Ascending aorta (tissue), 2 donors: ENCODE results near the gene MDGA2. TPM values are rescaled to one million over a fixed set of nuclear protein-coding genes. Genes with fewer than 3 reads are reported as not detected.

Experiments
- DNase-seq, 2 donors: peaks; one replicate each; pipeline ENCODE4 v3.0.0-alpha.2; 2019; ENCODE audit warnings: low spot score in 2 of 2
- H3K27ac ChIP-seq, 2 donors: fragments of 200-600 bp; sonication (generic); one replicate each; pipeline ENCODE4 v1.5.1; 2016 to 2017; ENCODE audit warnings: mild to moderate bottlenecking in 1 of 2
- H3K27me3 ChIP-seq: fragments of 200-600 bp; sonication (generic); one replicate; pipeline ENCODE4 v1.5.1; 2017
- H3K36me3 ChIP-seq, 2 donors: fragments of 200-600 bp; sonication (generic); one replicate each; pipeline ENCODE4 v1.5.1; 2016
- H3K4me1 ChIP-seq, 2 donors: fragments of 200-600 bp; sonication (generic); one replicate each; pipeline ENCODE4 v1.5.1; 2016 to 2017; ENCODE audit warnings: mild to moderate bottlenecking in 1 of 2
- H3K4me3 ChIP-seq, 2 donors: fragments of 200-600 bp; sonication (generic); one replicate each; pipeline ENCODE4 v1.5.1; 2016 to 2017; ENCODE audit warnings: mild to moderate bottlenecking in 1 of 2
- H3K9me3 ChIP-seq, 2 donors: fragments of 200-600 bp; sonication (generic); one replicate each; pipeline ENCODE4 v1.5.1; 2016
- CTCF ChIP-seq, 3 experiments: fragments of 200-600 bp in 2 of 3; fragments of 450-650 bp in 1 of 3; sonication (generic) in 2 of 3; IDR thresholded peaks; one replicate each; pipeline ENCODE4 v1.5.1; 2016 to 2019; ENCODE audit warnings: antibody characterized with exemption in 3 of 3, mild to moderate bottlenecking in 1 of 3, moderate library complexity in 1 of 3
- intact Hi-C: fragments of 100-400 bp; cut with DNase I; formaldehyde crosslinking; loops from one replicate; pipeline ENCODE4 v1.15.1; 2023
- total RNA-seq: library from RNA; depleted of rRNA; stranded (reverse); fragments of >200 nt; gene quantifications from one replicate; pipeline ENCODE4 v1.1.0, GENCODE V29; 2016

The MDGA2 gene
- total RNA-seq, 1 donor from 2014 or later, result not detected

- Histone ChIP-seq H3K4me1 (no peaks in the 10 kb centered on the region), H3K27me3 (no peaks in the 10 kb centered on the region), H3K36me3 (no peaks in the 10 kb centered on the region), H3K9me3 (no peaks in the 10 kb centered on the region), H3K4me3 (no peak overlapping the region), H3K27ac (no peak overlapping the region)
- no peak for DNase-seq
- intact Hi-C loops, result no loop called here
- TF ChIP-seq CTCF (IDR thresholded peaks at IDR 0.05), result no peak
These were observed 125.5 kb downstream of the MDGA2 start for GRCh38 chr14:47549886-47550285.

GRCh38 chr14:47543459-47543858, 131.9 kb downstream of the MDGA2 start:
- TF ChIP-seq CTCF (IDR thresholded peaks at IDR 0.05), result no peak
- no peaks in the 10 kb centered on the region for H3K36me3 ChIP-seq
- intact Hi-C loops, result no loop called here
- no peaks in the 10 kb centered on the region for H3K9me3 ChIP-seq
- H3K27me3 ChIP-seq, result no peaks in the 10 kb centered on the region
- DNase-seq, result no peak
- H3K4me1 ChIP-seq, result no peaks in the 10 kb centered on the region
- no peak overlapping the region for H3K4me3 ChIP-seq
- no peak overlapping the region for H3K27ac ChIP-seq

- intact Hi-C loops, result no loop called here
These were observed 133.7 kb downstream of the MDGA2 start for GRCh38 chr14:47541662-47542061.

GRCh38 chr14:47539031-47539461, 136.4 kb downstream of the MDGA2 start:
- H3K4me3 ChIP-seq, result no peak overlapping the region
- DNase-seq, result no peak

More at GRCh38 chr14:47541662-47542061, 133.7 kb downstream of the MDGA2 start:
- H3K36me3 ChIP-seq, result no peaks in the 10 kb centered on the region
- no peaks in the 10 kb centered on the region for H3K4me1 ChIP-seq
- no peak for TF ChIP-seq CTCF (IDR thresholded peaks at IDR 0.05)
- no peaks in the 10 kb centered on the region for H3K9me3 ChIP-seq
- H3K4me3 ChIP-seq, result no peak overlapping the region
- H3K27ac ChIP-seq, result no peak overlapping the region
- no peaks in the 10 kb centered on the region for H3K27me3 ChIP-seq
- no peak for DNase-seq

GRCh38 chr14:47536341-47536740, 139.1 kb downstream of the MDGA2 start:
- H3K4me3 ChIP-seq, result no peak overlapping the region
- DNase-seq, result no peak
- TF ChIP-seq CTCF (IDR thresholded peaks at IDR 0.05), result no peak
- no peaks in the 10 kb centered on the region for H3K27me3 ChIP-seq
- no peak overlapping the region for H3K27ac ChIP-seq
- intact Hi-C loops, result no loop called here
- no peaks in the 10 kb centered on the region for H3K4me1 ChIP-seq
- no peaks in the 10 kb centered on the region for H3K36me3 ChIP-seq
- no peaks in the 10 kb centered on the region for H3K9me3 ChIP-seq

More at GRCh38 chr14:47539031-47539461, 136.4 kb downstream of the MDGA2 start:
- no peak overlapping the region for H3K27ac ChIP-seq
- TF ChIP-seq CTCF (IDR thresholded peaks at IDR 0.05), result no peak
- no peaks in the 10 kb centered on the region for H3K9me3 ChIP-seq
- H3K4me1 ChIP-seq, result no peaks in the 10 kb centered on the region
- H3K36me3 ChIP-seq, result no peaks in the 10 kb centered on the region
- no peaks in the 10 kb centered on the region for H3K27me3 ChIP-seq
- intact Hi-C loops, result no loop called here
